Thoracic aorta (tissue), 2 donors: ENCODE measurements around the gene LIPE. TPM values are rescaled to one million over a fixed set of nuclear protein-coding genes. Genes with fewer than 3 reads are reported as not detected.

Experiments used
- ATAC-seq: fragments of 150-250 bp; one replicate; pipeline ENCODE4 v1.8.0; 2017; ENCODE audit warnings: low read depth; ENCODE audit not compliant: insufficient number of reproducible peaks, low FRiP score
- DNase-seq: peaks from one replicate; pipeline ENCODE4 v3.0.0-alpha.2; 2020; ENCODE audit warnings: low spot score
- H3K27ac ChIP-seq, 2 donors: fragments of 200-600 bp; sonication (generic); 1 replicate in 1 of 2; 2 replicates in 1 of 2; pipeline ENCODE4 v1.5.1; 2016; ENCODE audit warnings: mild to moderate bottlenecking in 2 of 2, moderate library complexity in 2 of 2
- H3K27me3 ChIP-seq: fragments of 200-600 bp; sonication (generic); replicated peaks from 2 replicates; pipeline ENCODE4 v1.6.0; 2016; ENCODE audit warnings: mild to moderate bottlenecking; ENCODE audit not compliant: insufficient read depth
- H3K36me3 ChIP-seq: fragments of 200-600 bp; sonication (generic); one replicate; pipeline ENCODE4 v1.5.1; 2016
- H3K4me1 ChIP-seq, 2 donors: fragments of 200-600 bp; sonication (generic); 1 replicate in 1 of 2; 2 replicates in 1 of 2; pipeline versions ENCODE4 v1.5.1 to v1.6.0; 2016; ENCODE audit warnings: low read depth in 2 of 2, mild to moderate bottlenecking in 1 of 2; ENCODE audit not compliant: control insufficient read depth in 1 of 2
- H3K4me3 ChIP-seq: fragments of 200-600 bp; sonication (generic); 2 replicates; pipeline ENCODE4 v1.5.1; 2016; ENCODE audit warnings: mild to moderate bottlenecking
- H3K9me3 ChIP-seq: fragments of 200-600 bp; sonication (generic); 2 replicates; pipeline ENCODE4 v1.5.1; 2016
- CTCF ChIP-seq: fragments of 200-600 bp; sonication (generic); IDR thresholded peaks from one replicate; pipeline ENCODE4 v1.5.1; 2019; ENCODE audit warnings: antibody characterized with exemption
- total RNA-seq, 2 donors: library from RNA; depleted of rRNA; stranded (reverse); fragments of >200 nt; gene quantifications; one replicate each; pipeline versions ENCODE4 v1.1.0 to v1.2.3, GENCODE V29; 2016

The LIPE gene
- total RNA-seq, 2 donors from 2014 or later, result 4.5 to 7.3 TPM

DNA sequence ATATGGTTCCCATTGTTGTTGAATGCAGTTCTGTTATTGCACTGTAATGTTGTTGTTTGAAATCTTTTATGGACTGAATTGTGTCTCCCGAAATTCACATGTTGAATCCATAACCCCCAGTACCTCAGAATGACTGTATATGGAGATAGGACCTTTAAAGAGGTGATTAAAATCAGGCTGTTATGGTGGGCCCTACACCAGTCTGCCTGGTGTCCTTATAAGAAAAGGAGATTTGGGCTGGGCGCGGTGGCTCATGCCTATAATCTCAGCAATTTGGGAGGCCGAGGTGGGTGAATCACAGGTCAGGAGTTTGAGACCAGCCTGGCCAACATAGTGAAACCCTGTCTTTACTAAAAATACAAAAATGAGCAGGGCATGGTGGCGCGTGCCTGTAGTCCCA is 8.1 kb upstream of the LIPE start:
- TF ChIP-seq CTCF, result no peak
- no peak overlapping the region for H3K4me3 ChIP-seq
- no peak for ATAC-seq

GRCh38 chr19:42433503-42434260 is 6.5 kb upstream of the LIPE start:
- DNase-seq (no peak), ATAC-seq (no peak)
- Histone ChIP-seq H3K4me1 (no peaks in the 10 kb centered on the region), H3K27me3 (no peaks in the 10 kb centered on the region), H3K27ac (no peak overlapping the region), H3K36me3 (no peaks in the 10 kb centered on the region), H3K9me3 (no peaks in the 10 kb centered on the region), H3K4me3 (no peak overlapping the region)
- TF ChIP-seq CTCF, result no peak

More for the DNA sequence above, 8.1 kb upstream of the LIPE start:
- no peak overlapping the region for H3K27ac ChIP-seq
- H3K36me3 ChIP-seq, result no peaks in the 10 kb centered on the region
- no peaks in the 10 kb centered on the region for H3K27me3 ChIP-seq
- H3K9me3 ChIP-seq, result no peaks in the 10 kb centered on the region
- H3K4me1 ChIP-seq, result no peaks in the 10 kb centered on the region
- no peak for DNase-seq

GRCh38 chr19:42431486-42431885 is 4.3 kb upstream of the LIPE start:
- no peaks in the 10 kb centered on the region for H3K27me3 ChIP-seq
- H3K27ac ChIP-seq, result no peak overlapping the region
- H3K4me1 ChIP-seq, result no peaks in the 10 kb centered on the region
- H3K4me3 ChIP-seq, result no peak overlapping the region
- DNase-seq (no peak), ATAC-seq (no peak)
- no peaks in the 10 kb centered on the region for H3K36me3 ChIP-seq
- no peak for TF ChIP-seq CTCF
- no peaks in the 10 kb centered on the region for H3K9me3 ChIP-seq

GRCh38 chr19:42428676-42429075 is 1.5 kb upstream of the LIPE start:
- no peak for DNase-seq
- no peak overlapping the region for H3K4me3 ChIP-seq
- ATAC-seq, result no peak
- H3K36me3 ChIP-seq, result no peaks in the 10 kb centered on the region
- peaks cover 7% of the 10 kb centered on the region in 2 donors for H3K4me1 ChIP-seq
- H3K27ac ChIP-seq, result no peak overlapping the region
- H3K27me3 ChIP-seq, result no peaks in the 10 kb centered on the region
- no peak for TF ChIP-seq CTCF
- H3K9me3 ChIP-seq, result no peaks in the 10 kb centered on the region

DNA sequence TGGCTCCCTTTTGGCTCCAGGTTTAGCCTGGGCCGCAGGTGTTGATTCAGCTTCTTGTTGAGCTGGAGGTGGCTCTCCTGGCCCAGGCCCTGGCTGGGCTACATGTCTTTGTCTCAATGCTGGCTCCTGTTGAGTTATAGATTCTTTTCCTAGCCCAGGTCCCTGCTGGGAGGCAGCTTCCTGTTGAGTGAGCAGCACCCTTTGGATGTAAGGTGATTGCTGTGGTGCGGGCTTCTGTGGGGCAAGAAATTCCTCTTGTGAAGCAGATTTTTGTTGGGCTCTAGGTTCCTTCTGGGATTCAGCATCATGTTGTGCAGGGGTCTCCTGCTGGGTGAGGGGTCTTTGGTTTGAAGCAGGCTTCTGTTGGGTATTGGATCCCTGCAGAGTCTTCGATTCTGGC is 545 bp downstream of the LIPE start:
- no peak for TF ChIP-seq CTCF
- Histone ChIP-seq H3K27ac (no peak overlapping the region), H3K9me3 (no peaks in the 10 kb centered on the region), H3K4me3 (no peak overlapping the region), H3K4me1 (peaks cover 9 to 17% of the 10 kb centered on the region in 2 donors), H3K27me3 (no peaks in the 10 kb centered on the region), H3K36me3 (no peaks in the 10 kb centered on the region)
- no peak for DNase-seq
- ATAC-seq, result no peak
